Erythroblast (primary cell): ENCODE results near the gene TXNDC11.
A peak's percentile ranks its signal among the peaks of the same experiment; 100 is the strongest.

Experiments
- DNase-seq, 2 experiments: peaks; one replicate each; lab custom pipeline; 2025; lab: John Stamatoyannopoulos, UW
- GATA1 ChIP-seq: IDR thresholded peaks from 2 replicates; pipeline ENCODE4 v1.6.1; 2011; ENCODE audit warnings: low read depth, mild to moderate bottlenecking, control low read depth, low read length, moderate library complexity
- POLR2A ChIP-seq: IDR thresholded peaks from 2 replicates; pipeline ENCODE4 v1.6.1; 2011; ENCODE audit warnings: mild to moderate bottlenecking, low read length

The TXNDC11 gene

DNA sequence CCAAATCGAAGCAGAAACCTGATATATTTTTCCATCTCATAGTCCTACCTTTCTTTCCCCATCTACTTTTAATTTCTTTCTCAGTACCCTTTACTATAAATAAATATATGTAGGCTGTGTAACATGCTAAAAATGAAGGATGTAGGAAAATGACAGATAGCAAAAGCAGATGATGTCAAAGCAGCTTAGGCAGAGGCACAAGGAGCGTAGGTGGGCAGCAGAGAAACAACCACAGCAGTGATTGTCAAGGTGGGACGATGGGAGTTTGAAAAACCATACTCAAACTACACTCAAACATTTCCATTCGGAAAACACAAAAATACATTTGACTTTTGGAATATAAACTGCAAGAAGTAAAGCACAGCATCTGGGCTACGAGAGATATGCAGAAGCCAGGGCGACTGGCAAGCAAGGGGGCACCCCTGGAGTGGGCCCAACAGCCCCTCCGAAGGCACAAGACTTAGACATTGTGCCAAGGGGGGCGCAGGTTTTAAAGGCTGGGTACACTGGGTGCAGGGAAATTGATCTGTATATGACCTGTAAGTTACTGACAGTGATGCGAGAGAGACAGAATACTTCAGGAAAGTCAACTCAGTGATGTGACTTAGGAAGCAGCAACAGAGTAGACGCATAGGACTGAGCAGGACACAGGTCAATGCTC lies 43.3 kb downstream of the TXNDC11 start:
- TF ChIP-seq GATA1: no peak
- TF ChIP-seq POLR2A: no peak
- no peak for DNase-seq

DNA sequence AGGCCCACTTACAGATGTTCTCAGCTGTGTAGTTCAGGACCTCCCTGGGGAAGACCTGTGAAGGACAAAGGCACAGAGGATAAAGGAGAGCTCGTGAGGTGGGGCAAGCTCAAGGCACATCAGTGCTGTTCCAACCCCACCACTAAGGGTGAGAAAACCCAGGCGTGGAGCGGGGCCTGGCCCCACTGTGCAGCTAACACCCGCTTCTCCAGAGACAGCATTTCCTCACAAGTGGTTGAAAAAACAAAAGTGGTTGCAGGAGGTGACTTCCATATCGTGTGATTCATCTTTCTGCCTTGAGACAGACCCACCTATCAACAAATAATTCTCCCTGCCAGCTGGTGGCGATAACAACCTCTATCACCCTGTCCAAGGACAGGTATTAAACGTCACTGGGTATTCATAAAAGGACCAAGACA lies 44.4 kb downstream of the TXNDC11 start:
- TF ChIP-seq GATA1 (no peak), POLR2A (no peak)
- peak in 1 of 2 experiments; percentile 17 for DNase-seq

DNA sequence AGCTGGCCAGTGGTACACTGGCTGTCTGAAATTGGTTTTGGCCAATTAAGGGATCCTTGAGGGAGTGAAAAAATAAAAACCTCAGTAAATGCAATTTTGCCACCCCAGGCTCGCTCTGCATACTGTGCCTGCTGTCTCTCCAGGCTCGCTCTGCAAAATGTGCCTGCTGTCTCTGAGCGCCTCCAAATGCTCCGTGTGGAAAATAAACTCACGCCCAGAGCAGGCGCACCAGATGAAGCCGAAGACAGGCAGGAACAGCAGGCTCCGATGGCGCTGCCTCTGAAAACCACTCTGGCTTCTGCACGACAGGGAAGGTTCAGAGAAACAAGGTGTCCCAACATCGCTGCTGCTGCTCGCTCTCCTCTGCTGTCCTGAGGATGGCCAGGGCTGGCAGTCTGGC lies 45.3 kb downstream of the TXNDC11 start:
- TF ChIP-seq POLR2A (no peak), GATA1 (no peak)
- DNase-seq: no peak

DNA sequence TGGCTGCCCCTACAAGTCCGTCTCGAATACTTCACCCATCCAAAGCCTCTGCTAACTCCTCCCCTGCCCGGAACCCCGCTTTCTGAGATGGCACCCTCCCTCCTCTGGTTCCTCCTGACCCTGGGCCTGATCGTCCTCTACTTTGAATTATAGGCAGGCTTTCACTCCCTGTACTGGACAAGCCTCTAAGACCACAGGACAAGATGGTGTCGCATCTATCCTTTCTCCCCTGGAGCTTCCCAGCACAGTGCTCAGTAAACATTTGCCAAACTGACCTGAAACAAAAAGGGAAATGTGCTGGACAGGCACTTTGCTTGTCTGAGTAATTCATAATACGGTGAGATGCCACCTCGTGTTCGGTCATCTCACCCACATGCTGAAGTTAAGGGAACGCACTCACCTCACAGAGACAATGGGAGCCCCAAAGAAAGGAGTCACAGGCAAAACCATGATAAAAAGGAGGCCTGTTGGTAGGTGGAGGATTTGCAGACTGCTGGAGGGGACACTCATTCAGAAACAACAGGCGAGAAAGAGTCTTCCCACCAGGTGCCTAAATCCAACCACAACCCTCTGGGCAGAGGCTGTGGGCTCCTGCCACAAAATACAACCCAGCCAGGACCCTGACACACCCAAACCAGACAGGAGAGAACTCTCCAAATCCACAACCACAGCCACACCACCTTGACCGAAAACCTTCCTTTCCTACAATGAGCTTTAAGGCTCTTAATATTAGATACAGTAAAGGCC lies 46.2 kb downstream of the TXNDC11 start:
- DNase-seq: no peak
- no peak for TF ChIP-seq GATA1
- no peak for TF ChIP-seq POLR2A

DNA sequence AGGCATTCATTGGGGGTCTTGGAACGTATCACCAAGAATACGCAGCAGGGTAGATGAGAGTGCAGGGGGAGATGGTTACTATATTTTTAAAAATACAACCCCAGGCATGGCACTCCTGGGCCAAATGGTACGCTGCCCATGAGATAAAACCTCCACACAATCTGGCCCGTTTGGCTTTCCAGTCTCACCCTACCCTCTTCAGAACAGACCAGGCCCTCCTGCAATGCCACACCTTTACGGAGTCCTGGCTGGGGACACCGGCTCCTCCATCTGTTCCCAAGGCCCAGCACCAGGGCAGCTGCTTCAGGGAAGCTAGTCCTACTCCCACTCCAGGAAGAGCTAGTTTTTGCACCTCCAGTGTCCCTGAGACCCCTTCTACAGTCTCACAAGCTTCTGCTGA lies 50.0 kb downstream of the TXNDC11 start:
- TF ChIP-seq POLR2A (no peak), GATA1 (no peak)
- DNase-seq: no peak

DNA sequence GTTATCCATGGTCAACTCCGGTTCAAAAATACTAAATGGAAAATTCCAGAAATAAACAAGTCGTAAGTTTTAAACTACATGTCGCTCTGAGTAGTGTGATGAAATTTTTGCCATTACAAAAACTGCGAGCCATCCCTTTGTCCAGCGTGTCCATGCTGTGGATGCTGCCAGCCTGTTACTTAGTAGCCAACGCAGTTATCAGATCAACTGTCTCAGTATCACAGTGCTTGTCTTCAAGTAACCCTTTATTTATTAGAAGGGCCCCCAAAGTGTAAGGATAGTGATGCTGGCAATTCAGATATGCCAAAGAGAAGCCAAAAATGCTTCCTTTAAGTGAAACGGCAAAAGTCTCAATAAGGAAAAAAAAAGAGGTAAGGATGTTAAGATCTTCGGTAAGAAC lies 50.5 kb downstream of the TXNDC11 start:
- TF ChIP-seq GATA1 (no peak), POLR2A (no peak)
- DNase-seq: no peak

DNA sequence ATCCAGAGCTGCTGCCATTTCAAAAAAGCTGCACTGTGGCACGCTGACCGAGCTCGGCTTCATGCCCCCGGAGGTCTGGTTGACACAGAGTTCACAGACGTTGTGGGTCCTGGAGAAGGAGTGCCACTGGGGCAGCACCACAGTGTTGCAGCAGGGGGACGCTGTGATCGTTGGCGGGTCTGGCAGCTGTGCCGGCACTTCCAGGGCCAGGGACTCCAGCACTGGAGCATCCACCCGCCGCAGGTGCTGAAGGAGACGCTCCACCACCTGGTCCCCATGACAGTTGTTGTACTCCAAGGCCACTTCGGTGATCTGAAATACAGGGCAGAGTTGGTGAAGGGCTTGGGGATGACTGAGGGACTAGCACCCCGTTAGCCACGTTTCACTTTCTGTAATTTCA lies 50.9 kb downstream of the TXNDC11 start:
- no peak for TF ChIP-seq GATA1
- no peak for DNase-seq

DNA sequence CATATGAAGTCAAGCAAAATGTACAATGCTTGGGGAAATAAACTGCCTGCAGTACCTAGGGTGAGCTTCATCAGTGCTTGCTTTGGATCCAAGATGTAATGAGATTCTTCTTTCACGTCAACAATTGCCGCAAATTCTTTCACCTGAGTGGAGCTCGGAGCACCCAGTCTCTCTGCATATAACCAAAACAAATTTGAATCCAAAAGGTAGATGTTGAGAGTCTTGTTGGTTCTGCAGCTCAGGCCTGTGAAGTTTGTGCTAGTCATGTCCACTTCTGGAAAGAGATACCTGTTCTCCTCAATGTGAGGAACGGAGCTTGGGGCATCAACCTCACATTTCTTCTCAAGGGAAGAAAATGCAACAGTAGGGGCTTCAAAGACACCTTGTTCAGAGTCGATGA lies 51.4 kb downstream of the TXNDC11 start:
- TF ChIP-seq POLR2A (no peak), GATA1 (no peak)
- DNase-seq: no peak

DNA sequence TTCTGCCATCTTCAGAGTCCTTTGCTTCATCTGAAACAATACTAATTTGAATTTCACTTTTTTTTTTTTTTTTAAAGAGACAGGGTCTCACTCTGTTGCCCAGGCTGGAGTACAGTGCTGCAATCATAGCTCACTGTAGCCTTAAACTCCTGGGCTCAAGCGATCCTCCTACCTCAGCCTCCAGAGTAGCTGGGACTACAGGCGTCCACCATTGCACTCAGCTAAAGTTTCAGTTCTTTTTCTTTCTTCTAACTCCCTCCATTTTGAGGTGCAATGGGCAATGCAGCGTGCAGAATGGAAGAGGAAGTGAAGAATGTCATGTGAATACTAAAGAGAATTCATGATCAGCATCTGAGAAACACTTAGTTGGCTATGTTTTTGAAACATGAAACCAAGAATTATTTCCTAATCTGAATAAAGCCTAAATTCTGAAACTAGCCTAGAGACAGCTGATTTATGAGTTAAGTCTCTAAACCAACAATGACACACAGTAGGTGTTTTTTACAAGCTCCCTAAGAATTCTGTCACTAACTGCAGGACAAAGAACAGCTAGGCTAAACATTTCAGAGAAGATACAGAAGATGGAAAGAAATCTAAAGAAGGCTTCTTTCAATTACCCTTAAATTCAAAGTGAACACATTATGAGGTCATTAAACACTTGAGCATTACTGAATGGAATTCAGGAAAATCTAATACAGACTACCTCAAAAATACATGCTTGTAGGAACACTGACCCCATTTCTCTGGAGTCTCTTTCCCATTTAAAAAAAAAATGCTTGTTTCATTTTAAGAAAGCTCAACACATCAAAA lies 53.4 kb downstream of the TXNDC11 start:
- TF ChIP-seq GATA1: no peak
- no peak for TF ChIP-seq POLR2A
- no peak for DNase-seq

DNA sequence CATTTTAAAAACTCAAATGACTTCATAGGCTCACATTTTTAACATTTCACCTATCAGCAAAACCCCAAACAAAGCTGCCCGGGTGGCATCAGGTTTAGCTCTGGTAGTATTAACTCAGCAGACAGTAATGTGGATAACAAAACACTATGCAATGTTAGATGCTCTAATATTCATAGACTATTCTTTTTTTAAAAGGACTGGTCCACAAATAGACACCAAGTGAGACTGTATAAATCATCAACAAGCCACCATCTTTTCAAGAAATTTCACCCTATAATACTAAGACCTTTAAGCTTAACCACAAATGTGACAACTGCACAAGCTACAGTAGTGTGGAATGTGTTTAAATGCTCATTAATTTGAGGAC lies 54.2 kb downstream of the TXNDC11 start:
- TF ChIP-seq POLR2A: no peak
- TF ChIP-seq GATA1: no peak
- no peak for DNase-seq

DNA sequence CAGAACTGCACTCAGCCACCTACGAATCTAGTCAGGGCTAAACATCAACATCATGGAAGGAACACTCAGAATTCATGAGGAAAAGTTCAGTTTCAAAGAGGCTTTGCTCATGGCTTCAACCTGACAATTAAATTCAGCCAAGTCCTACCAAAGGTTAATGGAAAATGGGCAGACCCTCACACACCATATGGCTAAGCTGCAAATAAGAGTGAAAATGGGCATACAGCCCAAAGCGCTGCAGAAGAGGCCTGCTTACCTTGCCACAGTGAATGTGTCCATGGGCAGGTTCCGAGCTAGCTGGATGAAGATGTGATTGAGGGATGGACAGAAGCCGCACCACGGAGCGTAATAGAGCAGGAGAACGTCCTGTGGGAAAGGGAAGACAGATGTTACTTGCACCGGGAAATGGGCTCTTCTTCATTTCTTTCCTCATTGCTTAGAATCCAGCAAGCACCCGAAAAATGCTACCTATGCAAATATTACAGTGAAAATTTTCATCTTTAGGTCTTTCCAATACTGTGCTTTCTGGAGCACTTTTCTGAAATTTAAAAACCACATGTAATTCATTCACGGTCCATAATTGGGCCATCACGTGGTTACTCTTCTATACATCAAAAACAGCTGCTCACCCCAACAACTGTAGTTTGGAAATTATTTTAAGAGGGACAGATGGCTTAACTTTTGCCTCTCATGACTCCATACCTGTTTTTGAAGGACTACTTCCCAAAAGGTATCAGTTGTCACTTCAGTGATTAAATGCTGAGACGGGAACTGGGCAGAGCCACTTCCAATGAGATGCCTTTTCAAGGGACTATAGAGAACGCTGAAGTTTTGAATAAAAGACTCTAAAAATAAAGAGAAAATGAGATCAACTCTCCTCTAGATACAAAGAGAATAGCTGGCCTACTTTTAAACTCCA lies 54.8 kb downstream of the TXNDC11 start:
- no peak for DNase-seq
- TF ChIP-seq POLR2A (no peak), GATA1 (no peak)

DNA sequence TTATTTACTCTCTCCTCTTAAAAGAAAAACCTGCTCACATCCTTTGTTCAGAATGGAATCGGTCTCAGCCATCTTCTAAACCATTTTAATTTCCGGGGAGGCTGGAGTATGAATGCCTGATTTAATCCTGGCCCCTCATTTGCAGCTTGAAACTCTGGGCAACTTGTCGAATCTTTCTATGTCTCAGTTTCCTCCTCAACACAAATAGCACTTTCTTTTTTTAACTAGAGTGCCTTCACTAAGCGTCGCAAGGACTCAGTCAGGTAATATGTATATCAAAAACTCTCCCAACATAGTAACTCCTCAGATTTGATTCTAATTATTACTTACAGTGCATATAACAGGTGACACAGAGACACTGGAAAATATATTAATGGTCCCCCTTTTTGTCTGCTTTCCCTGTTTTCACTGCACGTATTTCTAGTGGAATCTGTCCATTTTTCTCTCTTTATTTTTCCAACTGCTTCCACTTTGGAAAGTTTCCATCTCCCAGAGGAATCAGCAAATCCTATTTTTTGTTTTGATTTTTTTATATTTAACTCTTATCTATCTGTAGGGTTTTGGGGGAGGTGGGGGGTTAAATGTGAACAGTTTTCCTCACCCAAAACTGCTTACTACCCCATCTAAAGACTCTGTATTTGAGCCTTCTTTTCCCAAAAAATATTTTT lies 55.8 kb downstream of the TXNDC11 start:
- DNase-seq: no peak
- TF ChIP-seq GATA1: no peak

DNA sequence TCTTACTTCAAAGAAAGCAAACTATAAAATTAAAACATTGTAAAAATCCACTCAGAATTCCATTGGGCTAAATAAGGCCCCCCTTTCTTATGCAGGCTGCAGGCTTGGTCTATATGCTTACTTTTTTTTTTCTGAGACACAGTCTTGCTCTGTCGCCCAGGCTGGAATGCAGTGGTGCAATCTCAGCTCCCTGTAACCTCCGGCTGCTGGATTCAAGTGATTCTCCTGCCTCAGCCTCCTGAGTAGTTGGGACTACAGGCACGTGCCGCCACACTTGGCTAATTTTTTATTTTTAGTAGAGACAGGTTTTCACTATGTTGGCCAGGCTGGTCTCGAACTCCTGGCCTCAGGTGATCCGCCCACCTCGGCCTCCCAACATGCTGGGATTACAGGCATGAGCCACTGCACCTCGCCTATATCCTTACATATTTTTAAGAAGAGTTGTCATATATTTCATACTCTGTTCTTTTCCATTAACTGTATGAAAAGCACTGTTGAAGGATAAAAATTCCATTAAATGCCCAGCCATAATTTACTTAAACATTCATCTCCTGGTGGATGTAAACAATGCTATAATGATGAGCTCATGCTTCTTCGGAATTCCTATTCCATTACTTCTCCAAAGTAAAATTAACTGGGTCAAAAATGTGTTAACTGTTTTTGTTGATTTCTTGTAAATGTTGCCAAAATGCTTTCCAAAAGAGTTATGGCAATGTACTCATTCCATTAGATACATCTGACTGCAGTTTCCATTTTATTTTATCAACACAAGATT lies 56.6 kb downstream of the TXNDC11 start:
- DNase-seq: no peak
- TF ChIP-seq POLR2A (no peak), GATA1 (no peak)
